K562 (cell line): ENCODE results near the gene INCA1. TPM values are rescaled to one million over a fixed set of nuclear protein-coding genes. Genes with fewer than 3 reads are reported as not detected.

Source experiments
- BRD9 ChIP-seq: fragments of 450-650 bp; IDR thresholded peaks from 2 replicates; pipeline ENCODE4 v1.6.1; 2018; ENCODE audit warnings: low read depth; ENCODE audit not compliant: partially characterized antibody
- CCNT2 ChIP-seq: IDR thresholded peaks from 2 replicates; pipeline ENCODE4 v1.6.1; 2011; ENCODE audit warnings: borderline replicate concordance, low read depth, mild to moderate bottlenecking, moderate library complexity, mixed read lengths, low read length; ENCODE audit not compliant: insufficient read length; ENCODE audit errors: extremely low read depth
- KLF10 ChIP-seq: fragments of 250-450 bp; sonication (Bioruptor Pico); IDR thresholded peaks from 2 replicates; pipeline ENCODE4 v1.6.1; 2021; ENCODE audit warnings: matching md5 sums
- SRSF3 ChIP-seq: fragments of 200-400 bp; formaldehyde crosslinking; IDR thresholded peaks from 2 replicates; pipeline ENCODE4 v1.6.1; 2016; ENCODE audit warnings: mild to moderate bottlenecking, low read length, moderate library complexity; ENCODE audit not compliant: insufficient read depth
- TSC22D4 ChIP-seq: fragments of 450-650 bp; IDR thresholded peaks from 2 replicates; pipeline ENCODE4 v1.6.1; 2016; ENCODE audit warnings: missing genetic modification characterization, missing biosample characterization, control low read depth
- ZKSCAN1 ChIP-seq: fragments of 150-350 bp; IDR thresholded peaks from 2 replicates; pipeline ENCODE4 v1.6.1; 2016; ENCODE audit warnings: low read depth, low read length
- polyA plus RNA-seq, 8 experiments: library from polyadenylated mRNA; depleted of rRNA in 4 of 8; stranded (reverse) in 5 of 8; unstranded in 3 of 8; fragments of >200 nt; fragmentation: Nextera tagmentation in 2 of 8; fragmentation: Illumina TruSeq in 1 of 8; extraction: Ambion mirVana in 2 of 8; extraction: Trizol in 1 of 8; gene quantifications; 2 replicates each; pipeline versions ENCODE4 v1.2.1 to v1.2.3, GENCODE V29; 2011 to 2014; ENCODE audit warnings: inconsistent platforms in 1 of 8, missing spikeins in 1 of 8
- total RNA-seq, 7 experiments: library from RNA; depleted of rRNA in 6 of 7; stranded (reverse); fragments of >200 nt in 6 of 7; fragmentation: Illumina TruSeq in 2 of 7; extraction: Trizol in 2 of 7; gene quantifications; 2 replicates each; pipeline versions ENCODE4 v1.2.1 to v1.2.3, GENCODE V29; 2011 to 2021; ENCODE audit warnings: low replicate concordance in 1 of 7
- TF ChIP-seq, protein P1 (sequence below): fragments of 250-450 bp; sonication (Bioruptor Pico); IDR thresholded peaks from 2 replicates; pipeline ENCODE4 v1.4.0; 2020; ENCODE audit warnings: mild to moderate bottlenecking, moderate library complexity, borderline replicate concordance
- TF ChIP-seq, protein P2 (sequence below): fragments of 450-650 bp; IDR thresholded peaks from 2 replicates; pipeline ENCODE4 v1.6.1; 2016; ENCODE audit warnings: mild to moderate bottlenecking, moderate library complexity
- TF ChIP-seq, protein P3 (sequence below): fragments of 450-650 bp; formaldehyde crosslinking; IDR thresholded peaks from 2 replicates; pipeline ENCODE4 v1.4.0; 2020; ENCODE audit warnings: mild to moderate bottlenecking, mixed read lengths

INCA1 gene
- total and polyA plus RNA-seq, 9 of the 15 experiments (the other 6 are each of a cell fraction or from before 2014, with no cell fraction given): 0.08 to 0.50 (median 0.13) TPM; not detected in 4

DNA sequence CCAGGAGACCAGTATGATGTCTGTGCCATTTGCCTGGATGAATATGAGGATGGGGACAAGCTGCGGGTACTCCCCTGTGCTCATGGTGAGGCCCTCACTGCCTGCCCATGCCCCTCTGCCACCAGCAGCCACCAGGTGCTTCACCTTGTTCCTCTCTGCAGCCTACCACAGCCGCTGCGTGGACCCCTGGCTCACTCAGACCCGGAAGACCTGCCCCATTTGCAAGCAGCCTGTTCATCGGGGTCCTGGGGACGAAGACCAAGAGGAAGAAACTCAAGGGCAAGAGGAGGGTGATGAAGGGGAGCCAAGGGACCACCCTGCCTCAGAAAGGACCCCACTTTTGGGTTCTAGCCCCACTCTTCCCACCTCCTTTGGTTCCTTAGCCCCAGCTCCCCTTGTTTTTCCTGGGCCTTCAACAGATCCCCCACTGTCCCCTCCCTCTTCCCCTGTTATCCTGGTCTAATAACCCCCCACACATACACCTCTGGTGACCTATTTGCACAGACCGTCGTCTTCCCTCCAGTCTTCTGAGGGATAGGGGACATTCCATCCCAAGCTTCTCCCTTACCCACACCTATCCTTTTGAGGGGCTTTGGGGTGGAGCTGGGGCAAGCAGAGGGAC is 52.7 kb downstream of the INCA1 start (continued):
- TF ChIP-seq CCNT2 (no peak), KLF10 (CRISPR knock-in tag) (no peak), BRD9 (no peak), TSC22D4 (tag) (no peak), ZKSCAN1 (no peak), SRSF3 (no peak)
- TF ChIP-seq, protein P1, sequence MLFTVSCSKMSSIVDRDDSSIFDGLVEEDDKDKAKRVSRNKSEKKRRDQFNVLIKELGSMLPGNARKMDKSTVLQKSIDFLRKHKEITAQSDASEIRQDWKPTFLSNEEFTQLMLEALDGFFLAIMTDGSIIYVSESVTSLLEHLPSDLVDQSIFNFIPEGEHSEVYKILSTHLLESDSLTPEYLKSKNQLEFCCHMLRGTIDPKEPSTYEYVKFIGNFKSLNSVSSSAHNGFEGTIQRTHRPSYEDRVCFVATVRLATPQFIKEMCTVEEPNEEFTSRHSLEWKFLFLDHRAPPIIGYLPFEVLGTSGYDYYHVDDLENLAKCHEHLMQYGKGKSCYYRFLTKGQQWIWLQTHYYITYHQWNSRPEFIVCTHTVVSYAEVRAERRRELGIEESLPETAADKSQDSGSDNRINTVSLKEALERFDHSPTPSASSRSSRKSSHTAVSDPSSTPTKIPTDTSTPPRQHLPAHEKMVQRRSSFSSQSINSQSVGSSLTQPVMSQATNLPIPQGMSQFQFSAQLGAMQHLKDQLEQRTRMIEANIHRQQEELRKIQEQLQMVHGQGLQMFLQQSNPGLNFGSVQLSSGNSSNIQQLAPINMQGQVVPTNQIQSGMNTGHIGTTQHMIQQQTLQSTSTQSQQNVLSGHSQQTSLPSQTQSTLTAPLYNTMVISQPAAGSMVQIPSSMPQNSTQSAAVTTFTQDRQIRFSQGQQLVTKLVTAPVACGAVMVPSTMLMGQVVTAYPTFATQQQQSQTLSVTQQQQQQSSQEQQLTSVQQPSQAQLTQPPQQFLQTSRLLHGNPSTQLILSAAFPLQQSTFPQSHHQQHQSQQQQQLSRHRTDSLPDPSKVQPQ: no peak
- TF ChIP-seq, protein P2, sequence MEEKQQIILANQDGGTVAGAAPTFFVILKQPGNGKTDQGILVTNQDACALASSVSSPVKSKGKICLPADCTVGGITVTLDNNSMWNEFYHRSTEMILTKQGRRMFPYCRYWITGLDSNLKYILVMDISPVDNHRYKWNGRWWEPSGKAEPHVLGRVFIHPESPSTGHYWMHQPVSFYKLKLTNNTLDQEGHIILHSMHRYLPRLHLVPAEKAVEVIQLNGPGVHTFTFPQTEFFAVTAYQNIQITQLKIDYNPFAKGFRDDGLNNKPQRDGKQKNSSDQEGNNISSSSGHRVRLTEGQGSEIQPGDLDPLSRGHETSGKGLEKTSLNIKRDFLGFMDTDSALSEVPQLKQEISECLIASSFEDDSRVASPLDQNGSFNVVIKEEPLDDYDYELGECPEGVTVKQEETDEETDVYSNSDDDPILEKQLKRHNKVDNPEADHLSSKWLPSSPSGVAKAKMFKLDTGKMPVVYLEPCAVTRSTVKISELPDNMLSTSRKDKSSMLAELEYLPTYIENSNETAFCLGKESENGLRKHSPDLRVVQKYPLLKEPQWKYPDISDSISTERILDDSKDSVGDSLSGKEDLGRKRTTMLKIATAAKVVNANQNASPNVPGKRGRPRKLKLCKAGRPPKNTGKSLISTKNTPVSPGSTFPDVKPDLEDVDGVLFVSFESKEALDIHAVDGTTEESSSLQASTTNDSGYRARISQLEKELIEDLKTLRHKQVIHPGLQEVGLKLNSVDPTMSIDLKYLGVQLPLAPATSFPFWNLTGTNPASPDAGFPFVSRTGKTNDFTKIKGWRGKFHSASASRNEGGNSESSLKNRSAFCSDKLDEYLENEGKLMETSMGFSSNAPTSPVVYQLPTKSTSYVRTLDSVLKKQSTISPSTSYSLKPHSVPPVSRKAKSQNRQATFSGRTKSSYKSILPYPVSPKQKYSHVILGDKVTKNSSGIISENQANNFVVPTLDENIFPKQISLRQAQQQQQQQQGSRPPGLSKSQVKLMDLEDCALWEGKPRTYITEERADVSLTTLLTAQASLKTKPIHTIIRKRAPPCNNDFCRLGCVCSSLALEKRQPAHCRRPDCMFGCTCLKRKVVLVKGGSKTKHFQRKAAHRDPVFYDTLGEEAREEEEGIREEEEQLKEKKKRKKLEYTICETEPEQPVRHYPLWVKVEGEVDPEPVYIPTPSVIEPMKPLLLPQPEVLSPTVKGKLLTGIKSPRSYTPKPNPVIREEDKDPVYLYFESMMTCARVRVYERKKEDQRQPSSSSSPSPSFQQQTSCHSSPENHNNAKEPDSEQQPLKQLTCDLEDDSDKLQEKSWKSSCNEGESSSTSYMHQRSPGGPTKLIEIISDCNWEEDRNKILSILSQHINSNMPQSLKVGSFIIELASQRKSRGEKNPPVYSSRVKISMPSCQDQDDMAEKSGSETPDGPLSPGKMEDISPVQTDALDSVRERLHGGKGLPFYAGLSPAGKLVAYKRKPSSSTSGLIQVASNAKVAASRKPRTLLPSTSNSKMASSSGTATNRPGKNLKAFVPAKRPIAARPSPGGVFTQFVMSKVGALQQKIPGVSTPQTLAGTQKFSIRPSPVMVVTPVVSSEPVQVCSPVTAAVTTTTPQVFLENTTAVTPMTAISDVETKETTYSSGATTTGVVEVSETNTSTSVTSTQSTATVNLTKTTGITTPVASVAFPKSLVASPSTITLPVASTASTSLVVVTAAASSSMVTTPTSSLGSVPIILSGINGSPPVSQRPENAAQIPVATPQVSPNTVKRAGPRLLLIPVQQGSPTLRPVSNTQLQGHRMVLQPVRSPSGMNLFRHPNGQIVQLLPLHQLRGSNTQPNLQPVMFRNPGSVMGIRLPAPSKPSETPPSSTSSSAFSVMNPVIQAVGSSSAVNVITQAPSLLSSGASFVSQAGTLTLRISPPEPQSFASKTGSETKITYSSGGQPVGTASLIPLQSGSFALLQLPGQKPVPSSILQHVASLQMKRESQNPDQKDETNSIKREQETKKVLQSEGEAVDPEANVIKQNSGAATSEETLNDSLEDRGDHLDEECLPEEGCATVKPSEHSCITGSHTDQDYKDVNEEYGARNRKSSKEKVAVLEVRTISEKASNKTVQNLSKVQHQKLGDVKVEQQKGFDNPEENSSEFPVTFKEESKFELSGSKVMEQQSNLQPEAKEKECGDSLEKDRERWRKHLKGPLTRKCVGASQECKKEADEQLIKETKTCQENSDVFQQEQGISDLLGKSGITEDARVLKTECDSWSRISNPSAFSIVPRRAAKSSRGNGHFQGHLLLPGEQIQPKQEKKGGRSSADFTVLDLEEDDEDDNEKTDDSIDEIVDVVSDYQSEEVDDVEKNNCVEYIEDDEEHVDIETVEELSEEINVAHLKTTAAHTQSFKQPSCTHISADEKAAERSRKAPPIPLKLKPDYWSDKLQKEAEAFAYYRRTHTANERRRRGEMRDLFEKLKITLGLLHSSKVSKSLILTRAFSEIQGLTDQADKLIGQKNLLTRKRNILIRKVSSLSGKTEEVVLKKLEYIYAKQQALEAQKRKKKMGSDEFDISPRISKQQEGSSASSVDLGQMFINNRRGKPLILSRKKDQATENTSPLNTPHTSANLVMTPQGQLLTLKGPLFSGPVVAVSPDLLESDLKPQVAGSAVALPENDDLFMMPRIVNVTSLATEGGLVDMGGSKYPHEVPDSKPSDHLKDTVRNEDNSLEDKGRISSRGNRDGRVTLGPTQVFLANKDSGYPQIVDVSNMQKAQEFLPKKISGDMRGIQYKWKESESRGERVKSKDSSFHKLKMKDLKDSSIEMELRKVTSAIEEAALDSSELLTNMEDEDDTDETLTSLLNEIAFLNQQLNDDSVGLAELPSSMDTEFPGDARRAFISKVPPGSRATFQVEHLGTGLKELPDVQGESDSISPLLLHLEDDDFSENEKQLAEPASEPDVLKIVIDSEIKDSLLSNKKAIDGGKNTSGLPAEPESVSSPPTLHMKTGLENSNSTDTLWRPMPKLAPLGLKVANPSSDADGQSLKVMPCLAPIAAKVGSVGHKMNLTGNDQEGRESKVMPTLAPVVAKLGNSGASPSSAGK: no peak
- TF ChIP-seq, protein P3, sequence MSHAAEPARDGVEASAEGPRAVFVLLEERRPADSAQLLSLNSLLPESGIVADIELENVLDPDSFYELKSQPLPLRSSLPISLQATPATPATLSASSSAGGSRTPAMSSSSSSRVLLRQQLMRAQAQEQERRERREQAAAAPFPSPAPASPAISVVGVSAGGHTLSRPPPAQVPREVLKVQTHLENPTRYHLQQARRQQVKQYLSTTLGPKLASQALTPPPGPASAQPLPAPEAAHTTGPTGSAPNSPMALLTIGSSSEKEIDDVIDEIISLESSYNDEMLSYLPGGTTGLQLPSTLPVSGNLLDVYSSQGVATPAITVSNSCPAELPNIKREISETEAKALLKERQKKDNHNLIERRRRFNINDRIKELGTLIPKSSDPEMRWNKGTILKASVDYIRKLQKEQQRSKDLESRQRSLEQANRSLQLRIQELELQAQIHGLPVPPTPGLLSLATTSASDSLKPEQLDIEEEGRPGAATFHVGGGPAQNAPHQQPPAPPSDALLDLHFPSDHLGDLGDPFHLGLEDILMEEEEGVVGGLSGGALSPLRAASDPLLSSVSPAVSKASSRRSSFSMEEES: no peak
